ENCODE results near the gene COPS7A. TPM values are rescaled to one million over a fixed set of nuclear protein-coding genes. Genes with fewer than 3 reads are reported as not detected.

COPS7A gene
- total and polyA plus RNA-seq, 8 donors = 14.2 to 39.6 (median 27.0) TPM

GRCh38 chr12:6775185-6776174 lies 51.6 kb downstream of the COPS7A start:
- no peak overlapping the region for H3K4me3 ChIP-seq
- peaks cover 0 to 6% (median 0%) of the 10 kb centered on the region in 3 donors for H3K4me1 ChIP-seq
- no peak overlapping the region for H3K27ac ChIP-seq
- TF ChIP-seq CTCF (IDR thresholded peaks at IDR 0.05) = no peak
- no peaks in the 10 kb centered on the region for H3K9me3 ChIP-seq
- no peak for ATAC-seq
- intact Hi-C loops (cut with DNase I) = no loop called here
- no peak for FAIRE-seq
- no peaks in the 10 kb centered on the region for H3K36me3 ChIP-seq
- DNase-seq = no peak
- H3K27me3 ChIP-seq = no peaks in the 10 kb centered on the region
- WGBS, 2 donors = 64 to 65% methylated on average over 16 of the region's 16 CpGs

- H3K27ac ChIP-seq = no peak overlapping the region
- 85 to 93% methylated on average over 5 of the region's 5 CpGs for WGBS, 2 donors
- no peak for DNase-seq
- no peaks in the 10 kb centered on the region for H3K9me3 ChIP-seq
- ATAC-seq = no peak
- H3K4me3 ChIP-seq = no peak overlapping the region
- intact Hi-C loops (cut with DNase I) = no loop called here
- H3K27me3 ChIP-seq = no peaks in the 10 kb centered on the region
- no peak for FAIRE-seq
- no peak for TF ChIP-seq CTCF (IDR thresholded peaks at IDR 0.05)
- peaks cover 0 to 6% (median 0%) of the 10 kb centered on the region in 3 donors for H3K4me1 ChIP-seq
- H3K36me3 ChIP-seq = no peaks in the 10 kb centered on the region
These were observed 53.5 kb downstream of the COPS7A start for GRCh38 chr12:6777386-6777785.

- Histone ChIP-seq H3K36me3 (no peaks in the 10 kb centered on the region), H3K27ac (peak overlapping the region in 1 of 4 donors; percentile 44), H3K4me3 (peak overlapping the region in 2 of 4 donors; percentile 27 to 47), H3K9me3 (no peaks in the 10 kb centered on the region), H3K27me3 (no peaks in the 10 kb centered on the region), H3K4me1 (peaks cover 0 to 6% (median 0%) of the 10 kb centered on the region in 3 donors)
- no peak for TF ChIP-seq CTCF (IDR thresholded peaks at IDR 0.05)
- intact Hi-C loops (cut with DNase I) = no loop called here
- FAIRE-seq (no peak), ATAC-seq (peak; percentile 41 to 57 (median 47)), DNase-seq (peak in 1 of 6 donors; percentile 33)
- 20 to 30% methylated on average over 14 of the region's 14 CpGs for WGBS, 2 donors
These were observed 54.3 kb downstream of the COPS7A start for GRCh38 chr12:6778217-6778573.

GRCh38 chr12:6778574-6779550 lies 55.0 kb downstream of the COPS7A start:
- peaks cover 0 to 6% (median 0%) of the 10 kb centered on the region in 3 donors for H3K4me1 ChIP-seq
- FAIRE-seq (peak; percentile 5), DNase-seq (peak; percentile 91 to 97 (median 94)), ATAC-seq (peak; percentile 97 to 99 (median 98))
- peak; percentile 91 to 94 (median 93) for TF ChIP-seq CTCF (IDR thresholded peaks at IDR 0.05)
- WGBS, 2 donors = 3 to 4% methylated on average over 35 of the region's 35 CpGs
- no peaks in the 10 kb centered on the region for H3K36me3 ChIP-seq
- peak overlapping the region in 2 of 4 donors; percentile 27 to 47 for H3K4me3 ChIP-seq
- no peaks in the 10 kb centered on the region for H3K27me3 ChIP-seq
- peak overlapping the region in 2 of 4 donors; percentile 5 to 44 for H3K27ac ChIP-seq
- intact Hi-C loops (cut with DNase I) = no loop called here
- H3K9me3 ChIP-seq = no peaks in the 10 kb centered on the region
